ENCODE data around the gene DOCK9.

- no peak for TF ChIP-seq CTCF (IDR thresholded peaks at IDR 0.05)
- TF ChIP-seq POLR2A (IDR thresholded peaks at IDR 0.05) = no peak
Measured at GRCh38 chr13:98796798-98797197, 181.1 kb downstream of the DOCK9 start.

All from upper lobe of left lung (tissue), 4 donors.